NT2/D1 (cell line): ENCODE measurements around the gene SYNGR1.
A peak's percentile ranks its signal among the peaks of the same experiment; 100 is the strongest.

Source experiments
- DNase-seq: peaks from one replicate; pipeline ENCODE4 v3.0.0-alpha.2; 2011; ENCODE audit warnings: low read depth, low spot score
- H3K27me3 ChIP-seq: 2 replicates; pipeline ENCODE4 v1.6.0; 2011; ENCODE audit warnings: mild to moderate bottlenecking; ENCODE audit not compliant: insufficient read length, insufficient read depth
- H3K36me3 ChIP-seq: 2 replicates; pipeline ENCODE4 v1.6.1; 2011; ENCODE audit warnings: mild to moderate bottlenecking, low read length, mixed read lengths; ENCODE audit not compliant: insufficient read depth, insufficient read length
- H3K4me1 ChIP-seq: 2 replicates; pipeline ENCODE4 v1.5.1; 2011; ENCODE audit not compliant: insufficient read depth, insufficient read length
- H3K4me3 ChIP-seq: 2 replicates; pipeline ENCODE4 v1.5.1; 2011; ENCODE audit warnings: low read depth; ENCODE audit not compliant: insufficient read length
- H3K9ac ChIP-seq: 2 replicates; pipeline ENCODE4 v1.6.0; 2011; ENCODE audit warnings: low read depth; ENCODE audit not compliant: insufficient read length
- H3K9me3 ChIP-seq: 2 replicates; pipeline ENCODE4 v1.5.1; 2011; ENCODE audit warnings: mild to moderate bottlenecking, low read length; ENCODE audit not compliant: insufficient read depth
- SUZ12 ChIP-seq: IDR thresholded peaks from 2 replicates; pipeline ENCODE4 v1.6.1; 2011; ENCODE audit not compliant: insufficient read length, insufficient read depth; ENCODE audit errors: extremely low read depth
- YY1 ChIP-seq: IDR thresholded peaks from 2 replicates; pipeline ENCODE4 v1.6.1; 2011; ENCODE audit not compliant: insufficient read length, insufficient read depth
- ZNF274 ChIP-seq: IDR thresholded peaks from 2 replicates; pipeline ENCODE4 v1.6.1; 2011; ENCODE audit warnings: mild to moderate bottlenecking, low read depth, low read length

SYNGR1 gene

DNA sequence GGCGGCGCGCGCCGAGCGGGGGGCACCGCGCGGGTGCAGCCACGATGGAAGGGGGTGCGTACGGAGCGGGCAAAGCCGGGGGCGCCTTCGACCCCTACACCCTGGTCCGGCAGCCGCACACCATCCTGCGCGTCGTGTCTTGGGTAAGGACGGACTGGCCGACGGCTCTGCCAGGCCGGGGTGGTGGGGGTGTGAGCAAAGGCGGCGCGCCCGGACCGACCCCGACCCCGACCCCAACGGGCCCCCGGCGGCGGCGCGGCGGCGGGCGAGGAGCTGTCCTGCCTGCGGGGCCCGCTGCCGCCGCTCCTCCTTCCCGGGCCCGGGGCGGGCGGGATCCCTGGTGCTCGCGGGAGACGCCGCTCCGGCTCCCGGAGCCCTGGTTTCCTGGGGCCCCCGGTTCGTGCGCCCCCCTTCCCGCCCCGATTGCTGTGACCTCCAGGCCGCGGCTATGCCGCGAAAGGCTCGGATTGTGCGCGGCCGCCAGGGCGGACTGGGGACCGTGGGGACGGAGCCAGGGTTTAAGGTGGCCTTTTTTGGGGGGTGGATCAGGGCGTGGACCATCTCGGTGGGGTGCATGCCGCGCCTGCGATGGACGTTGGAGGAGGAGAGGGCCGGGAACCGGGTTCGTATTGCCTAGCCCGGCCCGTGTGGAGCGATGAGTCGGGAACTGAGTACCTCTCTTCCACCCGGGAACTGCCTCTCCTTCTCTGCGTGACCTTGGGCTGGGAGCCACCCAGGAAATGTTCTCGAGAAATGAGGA lies at the start of gene SYNGR1:
Gene SYNGR1, plus strand, starts transcription at position 25 of the 760 bp plus-strand sequence. Its CDS starts 20 bp downstream, at position 45.
- H3K27me3 ChIP-seq = no peaks in the 10 kb centered on the region
- no peaks in the 10 kb centered on the region for H3K36me3 ChIP-seq
- no peak for DNase-seq
- peaks cover 9% of the 10 kb centered on the region for H3K4me1 ChIP-seq
- peak within 1 kb of the TSS; percentile 71 for H3K4me3 ChIP-seq
- H3K9me3 ChIP-seq = no peaks in the 10 kb centered on the region
- no peak for TF ChIP-seq YY1
- H3K9ac ChIP-seq = peak within 1 kb of the TSS; percentile 90

DNA sequence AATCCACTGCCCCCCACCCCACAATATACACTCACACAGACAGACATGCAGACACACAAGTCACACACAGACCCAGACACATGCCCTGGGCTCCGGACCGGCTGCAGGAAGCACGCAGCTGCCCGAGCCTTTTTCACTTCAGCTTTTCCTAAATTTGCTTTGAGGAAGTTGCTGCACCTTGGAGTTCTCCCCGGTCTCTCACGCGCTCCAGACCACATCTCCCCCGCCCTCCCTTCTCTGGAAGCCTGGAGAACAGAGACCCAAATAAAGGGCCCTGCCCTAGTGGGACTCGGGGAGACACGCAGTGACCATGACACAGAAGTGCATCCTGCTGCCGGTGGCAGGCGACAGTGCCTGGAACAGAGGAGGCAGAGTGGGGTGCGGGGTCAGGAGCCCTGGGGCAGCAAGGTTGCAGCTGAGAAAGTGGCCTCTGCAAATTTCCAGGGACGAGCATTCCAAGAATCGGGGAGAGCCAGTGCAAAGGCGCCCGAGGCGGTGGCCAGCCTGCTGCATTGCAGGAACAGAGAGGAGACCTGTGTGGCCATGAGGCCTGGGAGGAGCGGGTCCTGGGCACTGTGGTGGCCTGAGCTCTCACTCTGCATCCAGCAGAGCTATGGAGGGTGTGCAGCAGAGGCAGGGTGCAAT lies 49.5 kb upstream of the SYNGR1 start:
- no peaks in the 10 kb centered on the region for H3K36me3 ChIP-seq
- no peak for TF ChIP-seq YY1
- no peak for DNase-seq

GRCh38 chr22:39301108-39301507 lies 48.7 kb upstream of the SYNGR1 start:
- DNase-seq = no peak
- Histone ChIP-seq H3K9ac (no peak overlapping the region), H3K4me1 (peaks cover 14% of the 10 kb centered on the region), H3K9me3 (no peaks in the 10 kb centered on the region), H3K36me3 (peaks cover 1% of the 10 kb centered on the region), H3K27me3 (no peaks in the 10 kb centered on the region), H3K4me3 (no peak overlapping the region)
- TF ChIP-seq ZNF274 (no peak), YY1 (no peak), SUZ12 (no peak)

More for the DNA sequence above, 49.5 kb upstream of the SYNGR1 start:
- H3K9ac ChIP-seq = peak overlapping the region; percentile 67
- H3K4me3 ChIP-seq = no peak overlapping the region
- H3K27me3 ChIP-seq = no peaks in the 10 kb centered on the region
- H3K4me1 ChIP-seq = peaks cover 14% of the 10 kb centered on the region
- H3K9me3 ChIP-seq = no peaks in the 10 kb centered on the region

GRCh38 chr22:39301926-39302325 lies 47.9 kb upstream of the SYNGR1 start:
- H3K27me3 ChIP-seq = no peaks in the 10 kb centered on the region
- no peak for DNase-seq

GRCh38 chr22:39302431-39302960 lies 47.3 kb upstream of the SYNGR1 start:
- no peaks in the 10 kb centered on the region for H3K9me3 ChIP-seq
- DNase-seq = no peak
- TF ChIP-seq ZNF274 (no peak), SUZ12 (no peak)
- H3K4me1 ChIP-seq = peaks cover 14% of the 10 kb centered on the region
- no peaks in the 10 kb centered on the region for H3K27me3 ChIP-seq
- no peak overlapping the region for H3K4me3 ChIP-seq
- H3K36me3 ChIP-seq = peaks cover 15% of the 10 kb centered on the region
- H3K9ac ChIP-seq = no peak overlapping the region

More at GRCh38 chr22:39301926-39302325, 47.9 kb upstream of the SYNGR1 start:
- TF ChIP-seq YY1 (no peak), ZNF274 (no peak), SUZ12 (no peak)
- Histone ChIP-seq H3K4me3 (no peak overlapping the region), H3K36me3 (peaks cover 10% of the 10 kb centered on the region), H3K4me1 (peaks cover 14% of the 10 kb centered on the region), H3K9ac (no peak overlapping the region), H3K9me3 (no peaks in the 10 kb centered on the region)

DNA sequence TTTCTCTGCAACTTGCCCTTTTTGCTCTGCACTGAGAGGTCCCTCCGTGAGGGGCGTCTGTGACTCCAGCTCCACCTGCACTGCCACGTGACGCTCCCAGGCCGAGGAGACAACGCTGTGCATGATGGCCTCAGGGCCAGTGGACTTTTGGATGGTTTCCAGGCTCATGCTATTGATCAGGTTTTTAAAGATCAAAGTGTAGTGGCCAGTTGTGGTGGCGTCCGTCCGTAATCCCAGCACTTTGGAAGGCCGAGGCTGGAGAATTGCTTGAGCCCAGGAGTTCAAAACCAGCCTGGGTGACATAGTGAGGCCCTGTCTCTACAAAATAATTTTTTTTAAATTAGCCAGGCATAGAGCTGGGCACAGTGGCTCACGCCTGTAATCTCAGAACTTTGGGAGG lies 46.4 kb upstream of the SYNGR1 start:
- Histone ChIP-seq H3K4me1 (peaks cover 14% of the 10 kb centered on the region), H3K4me3 (no peak overlapping the region), H3K27me3 (no peaks in the 10 kb centered on the region), H3K36me3 (peaks cover 17% of the 10 kb centered on the region), H3K9ac (no peak overlapping the region), H3K9me3 (no peaks in the 10 kb centered on the region)
- no peak for TF ChIP-seq SUZ12
- no peak for TF ChIP-seq ZNF274
- TF ChIP-seq YY1 = no peak
- DNase-seq = no peak

DNA sequence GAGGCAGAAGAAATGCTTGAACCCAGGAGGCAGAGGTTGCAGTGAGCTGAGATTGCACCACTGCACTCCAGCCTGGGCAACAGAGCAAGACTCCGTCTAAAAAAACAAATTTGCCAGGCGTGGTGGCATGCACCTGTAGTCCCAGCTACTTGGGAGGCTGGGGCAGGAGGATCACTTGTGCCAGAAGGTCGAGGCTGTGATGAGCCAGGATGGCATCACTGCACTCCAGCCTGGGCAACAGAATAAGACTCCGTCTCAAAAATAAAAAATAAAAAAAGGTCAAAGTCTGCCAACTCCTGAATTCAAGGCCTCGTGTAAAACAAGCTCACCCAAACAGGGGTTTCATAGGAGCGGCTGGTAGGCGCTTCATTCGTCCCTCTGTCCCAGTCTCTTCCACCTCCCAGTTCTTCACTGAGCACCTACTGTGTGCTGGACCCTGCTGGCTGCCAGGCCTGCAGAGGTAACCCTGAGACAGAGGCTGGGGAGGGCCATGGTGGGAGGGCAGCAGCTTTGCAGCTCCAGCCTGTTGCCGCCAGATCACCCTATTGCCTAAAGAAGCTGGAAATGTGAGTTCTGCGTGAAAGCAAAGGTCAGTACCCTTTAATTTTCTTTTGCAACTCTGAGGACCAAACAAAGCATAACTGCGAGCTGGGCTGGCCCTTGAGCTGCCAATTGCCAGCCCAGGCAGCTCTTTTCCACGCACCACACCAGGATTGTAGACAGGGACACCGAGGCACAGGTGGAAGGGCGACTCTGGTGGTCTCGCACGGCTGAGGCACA lies 45.7 kb upstream of the SYNGR1 start:
- Histone ChIP-seq H3K36me3 (peaks cover 23% of the 10 kb centered on the region), H3K9me3 (no peaks in the 10 kb centered on the region), H3K4me1 (peaks cover 12% of the 10 kb centered on the region), H3K4me3 (no peak overlapping the region), H3K27me3 (no peaks in the 10 kb centered on the region), H3K9ac (no peak overlapping the region)
- no peak for DNase-seq
- no peak for TF ChIP-seq SUZ12
- TF ChIP-seq YY1 = no peak
